GM19372 (cell line): ENCODE data around the gene POC1B.

Source experiments
- ATAC-seq: cut with Tn5 transposase; IDR thresholded peaks from one replicate; pipeline ENCODE4 v1.9.1; 2021; ENCODE audit warnings: mild to moderate bottlenecking, low read depth, moderate library complexity; ENCODE audit not compliant: unreplicated experiment

The POC1B gene

DNA sequence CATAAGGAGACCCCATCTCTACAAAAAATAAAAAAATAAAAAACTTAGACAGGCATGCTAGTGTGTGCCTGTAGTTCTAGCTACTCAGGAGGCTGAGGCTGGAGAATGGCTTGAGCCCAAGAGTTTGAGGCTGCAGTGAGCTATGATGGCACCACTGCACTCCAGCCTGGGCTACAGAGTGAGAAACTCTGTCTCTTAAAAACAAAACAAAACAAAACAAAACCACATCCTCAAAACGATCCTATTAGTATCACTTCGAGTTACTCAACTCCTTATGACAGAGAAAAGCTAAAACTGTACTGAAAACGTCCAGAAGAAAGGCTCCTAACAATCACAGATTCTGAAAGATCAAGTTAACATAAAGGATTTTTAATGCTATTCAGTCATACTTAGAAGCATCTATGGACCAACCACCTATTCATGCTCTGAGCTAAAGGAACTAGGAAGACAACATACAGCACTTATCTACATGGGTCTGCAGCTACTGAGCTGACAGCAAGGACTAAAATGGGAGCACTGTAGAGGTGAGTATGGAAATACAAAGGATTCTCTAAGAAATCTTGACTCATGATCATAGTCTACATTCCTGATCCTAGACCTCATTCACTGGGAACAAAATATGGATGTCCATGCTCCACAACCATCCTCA lies 98.2 kb downstream of the POC1B start:
- peak; percentile 89 for ATAC-seq

DNA sequence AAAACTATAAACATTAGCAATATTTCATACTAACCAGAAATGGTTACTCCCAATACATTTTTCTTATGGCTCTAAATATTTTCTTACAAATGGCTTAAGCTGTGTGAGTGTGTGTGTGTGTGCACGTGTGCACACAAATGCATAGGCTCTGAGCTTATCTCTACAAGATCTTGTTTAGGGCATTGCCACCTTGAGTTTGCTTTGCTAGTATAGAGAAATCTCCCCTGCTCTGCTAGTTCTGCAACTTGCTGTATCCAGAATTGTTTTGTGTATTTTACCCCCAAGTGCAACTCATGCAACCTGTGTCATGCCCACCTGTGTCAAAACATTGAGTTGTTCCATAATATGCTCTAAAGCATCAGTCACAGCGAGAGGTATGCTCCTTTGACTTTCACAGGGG lies 101.0 kb downstream of the POC1B start:
- no peak for ATAC-seq

DNA sequence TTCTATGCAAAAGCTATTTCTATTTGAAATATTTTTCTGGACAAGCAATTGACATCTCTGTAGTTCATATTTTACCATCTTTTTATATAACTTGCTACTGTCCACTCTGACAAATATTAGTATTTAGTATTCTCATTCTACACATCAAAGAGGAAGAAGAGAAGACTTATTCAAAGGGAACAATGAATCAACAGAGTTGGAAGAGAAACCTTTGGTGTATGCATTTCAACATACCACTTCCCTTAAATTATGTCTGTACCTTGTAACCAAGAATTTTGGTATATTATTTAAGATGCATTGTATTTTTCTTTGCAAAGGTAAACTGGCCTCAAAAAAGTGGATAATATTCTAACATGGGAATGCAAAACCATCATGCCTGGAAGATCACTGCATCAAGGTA lies 101.5 kb downstream of the POC1B start:
- no peak for ATAC-seq

DNA sequence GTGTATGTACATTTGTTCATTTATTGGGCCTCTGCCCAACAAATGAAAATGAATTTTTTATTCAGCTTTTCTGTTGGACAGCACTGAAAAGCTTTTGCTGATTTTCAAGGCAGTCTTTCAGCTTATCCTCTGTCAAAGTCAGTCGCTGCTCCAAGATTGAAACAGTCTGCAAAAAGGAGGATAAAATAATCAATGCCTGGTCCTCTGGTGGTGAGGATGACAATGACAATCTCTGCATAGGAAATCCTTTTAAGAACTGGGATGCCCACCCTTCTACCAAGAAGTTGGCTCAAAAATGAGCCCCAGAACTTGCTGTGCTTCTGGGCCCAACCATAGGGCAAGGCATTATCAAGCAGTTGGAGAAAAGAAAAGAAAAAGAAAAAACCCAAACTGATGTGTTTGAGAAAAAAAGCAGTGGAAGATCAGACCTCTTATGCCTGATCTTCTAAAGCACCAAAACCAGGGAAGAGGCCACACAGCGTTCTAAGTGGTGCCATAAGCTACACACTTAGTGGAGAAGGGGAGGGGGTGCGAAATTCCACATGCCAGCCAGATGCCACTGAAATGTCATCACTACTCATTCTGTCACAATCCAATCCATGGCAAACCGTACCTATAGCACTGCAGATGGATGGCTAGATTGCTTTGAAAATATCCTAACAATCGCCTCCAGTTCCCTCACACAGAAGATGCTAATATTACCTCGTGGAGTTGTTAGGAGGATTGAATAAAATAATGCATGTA lies 104.6 kb downstream of the POC1B start:
- no peak for ATAC-seq

DNA sequence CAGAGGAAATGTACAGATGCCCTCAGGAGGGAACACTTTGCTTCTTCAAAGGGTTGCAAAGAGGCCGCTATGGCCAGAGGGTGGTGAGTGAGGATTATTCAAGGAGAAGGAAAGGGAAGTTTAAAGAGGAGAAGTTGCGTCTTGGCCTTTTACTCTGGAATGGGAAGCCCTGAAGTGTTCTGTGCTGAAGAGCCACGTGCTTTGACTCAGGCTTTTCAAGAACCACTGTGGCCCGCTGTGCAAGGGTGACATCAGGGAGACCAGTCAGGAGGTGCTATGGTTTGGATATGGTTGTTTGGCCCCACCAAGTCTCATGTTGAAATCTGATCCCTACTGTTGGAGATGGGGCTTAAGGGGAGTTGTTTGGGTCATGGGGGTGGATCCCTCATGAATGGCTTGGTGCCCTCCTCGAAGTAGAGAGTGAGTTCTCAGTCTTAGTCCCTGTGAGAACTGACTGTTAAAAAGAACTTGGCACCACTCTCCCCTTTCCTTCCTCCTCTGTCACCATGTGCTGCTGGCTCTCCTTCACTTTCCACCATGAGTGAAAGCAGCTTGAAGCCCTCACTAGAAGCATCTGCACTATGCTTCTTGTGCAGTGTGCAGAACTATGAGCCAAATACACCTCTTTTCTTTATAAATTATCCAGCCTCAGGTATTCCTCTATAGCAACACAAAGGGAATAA lies 107.5 kb downstream of the POC1B start:
- no peak for ATAC-seq

DNA sequence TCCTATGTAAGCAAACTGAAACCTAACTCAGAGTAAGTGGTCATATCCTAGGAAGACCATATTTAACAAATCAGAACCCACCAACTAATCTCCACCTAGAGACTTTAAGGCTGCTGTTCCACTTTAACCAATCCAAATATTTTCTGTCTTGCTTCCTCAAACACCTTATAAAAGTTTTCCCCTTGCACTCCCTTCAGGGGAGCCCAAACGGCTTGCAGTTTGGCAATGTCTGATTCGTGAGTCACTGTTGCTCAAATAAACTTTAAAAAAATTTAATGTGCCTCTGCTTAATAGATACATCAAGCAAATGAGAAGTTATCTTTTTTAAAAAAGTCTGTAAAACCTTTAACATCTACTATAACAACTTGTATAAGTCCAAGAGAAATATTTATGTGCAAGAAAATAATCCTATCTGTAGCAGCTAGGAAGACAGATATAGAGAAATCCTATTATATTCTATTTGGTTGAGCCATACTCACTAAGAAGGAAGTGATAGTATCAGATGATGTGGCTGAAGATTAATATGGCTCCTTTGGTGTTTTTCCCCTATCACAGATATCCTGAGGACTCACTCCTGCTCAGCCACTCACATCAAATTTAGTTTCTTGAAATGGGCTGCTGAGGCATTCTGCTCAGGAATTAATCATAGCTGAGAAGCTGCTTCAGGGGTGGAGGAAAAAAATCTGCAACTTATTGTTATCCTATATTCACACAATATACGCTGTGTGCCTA lies 108.4 kb downstream of the POC1B start:
- ATAC-seq: no peak

DNA sequence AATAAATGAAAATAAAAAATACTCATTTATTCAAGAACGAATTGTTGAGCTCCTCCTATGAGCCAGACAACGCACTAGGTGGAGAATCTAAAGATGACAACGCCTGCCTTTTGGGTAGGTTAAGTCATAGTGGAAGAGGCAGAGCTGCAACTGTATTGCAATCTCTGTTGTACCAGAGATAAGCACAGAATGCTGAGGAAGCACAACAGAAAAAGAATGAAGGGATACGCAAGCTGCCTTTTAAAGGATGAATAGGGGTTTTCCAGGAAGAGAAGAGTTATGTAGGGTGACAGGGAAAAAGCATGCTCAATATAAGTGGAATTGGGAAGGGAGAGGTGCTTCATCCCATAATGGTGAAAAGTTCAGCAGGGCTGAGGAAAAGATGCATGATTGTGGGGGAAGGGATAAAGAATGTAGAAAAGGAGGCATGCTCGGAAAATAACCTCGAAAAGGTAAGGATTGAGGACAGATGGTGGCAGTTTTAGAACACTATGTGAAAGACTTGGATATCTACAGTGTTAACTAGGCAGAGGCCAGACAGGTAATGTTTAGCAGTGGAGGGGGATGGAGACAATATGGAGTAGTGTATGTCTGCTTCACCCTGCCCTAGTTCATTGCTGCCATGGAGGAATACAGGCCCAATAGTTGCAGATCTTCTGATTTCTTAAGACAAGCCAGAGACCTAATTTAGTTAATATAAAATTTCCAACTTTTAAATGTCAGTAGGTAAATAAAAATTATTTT lies 109.6 kb downstream of the POC1B start:
- ATAC-seq: no peak

DNA sequence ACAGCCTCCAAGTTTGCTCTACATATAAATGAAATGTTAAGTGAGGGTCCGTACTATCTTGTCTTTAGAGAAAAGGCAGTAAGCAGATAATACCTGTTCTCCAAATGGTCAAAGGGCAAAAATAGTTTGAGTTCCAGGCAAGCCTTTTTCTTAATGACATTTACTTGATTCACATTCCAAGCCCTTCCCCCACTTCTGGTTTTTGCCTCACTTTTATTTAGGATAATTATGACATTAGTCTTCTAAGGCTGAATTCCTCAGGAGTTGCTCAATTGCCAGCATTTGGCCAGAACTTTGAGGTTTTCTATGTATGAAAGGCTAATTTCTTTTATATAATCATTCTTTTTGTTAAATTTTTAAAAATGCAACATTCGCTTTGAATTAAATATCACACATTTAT lies 111.0 kb downstream of the POC1B start:
- ATAC-seq: no peak

DNA sequence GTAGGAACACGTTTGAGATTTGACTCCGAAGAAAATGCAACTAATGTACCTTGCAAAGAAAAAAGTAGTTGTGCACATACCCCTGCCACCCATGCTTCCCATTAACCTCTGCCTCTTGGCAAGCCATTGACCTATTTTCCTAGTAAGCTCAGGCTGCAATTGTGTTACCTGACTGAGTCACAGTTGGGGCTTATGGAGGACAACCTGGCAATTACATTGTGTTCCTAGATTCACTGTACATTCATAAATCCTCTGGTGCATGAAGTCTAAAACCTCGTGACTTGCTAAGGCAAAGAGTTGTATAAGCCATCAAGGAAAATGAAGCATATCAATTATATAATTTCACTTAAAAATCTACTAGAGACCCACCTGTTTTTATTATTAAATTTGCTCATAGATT lies 111.5 kb downstream of the POC1B start:
- ATAC-seq: no peak

DNA sequence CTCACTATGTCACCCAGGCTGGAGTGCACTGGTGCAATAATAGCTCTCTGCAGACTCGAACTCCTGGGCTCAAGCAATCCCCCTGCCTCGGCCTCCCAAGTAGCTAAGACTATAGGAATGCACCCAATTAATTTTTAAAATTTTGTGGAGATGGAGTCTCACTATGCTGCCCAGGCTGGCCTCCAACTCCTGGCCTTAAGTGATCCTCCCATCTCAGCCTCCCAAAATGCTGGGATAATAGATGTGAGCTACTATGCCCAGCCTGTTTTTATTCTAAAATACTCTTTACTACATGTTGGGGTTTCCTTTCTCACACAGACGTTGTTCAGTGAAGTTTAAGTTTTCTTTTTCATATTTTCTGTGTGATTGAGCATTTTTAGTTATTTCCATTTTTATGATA lies 112.6 kb downstream of the POC1B start:
- ATAC-seq: no peak

DNA sequence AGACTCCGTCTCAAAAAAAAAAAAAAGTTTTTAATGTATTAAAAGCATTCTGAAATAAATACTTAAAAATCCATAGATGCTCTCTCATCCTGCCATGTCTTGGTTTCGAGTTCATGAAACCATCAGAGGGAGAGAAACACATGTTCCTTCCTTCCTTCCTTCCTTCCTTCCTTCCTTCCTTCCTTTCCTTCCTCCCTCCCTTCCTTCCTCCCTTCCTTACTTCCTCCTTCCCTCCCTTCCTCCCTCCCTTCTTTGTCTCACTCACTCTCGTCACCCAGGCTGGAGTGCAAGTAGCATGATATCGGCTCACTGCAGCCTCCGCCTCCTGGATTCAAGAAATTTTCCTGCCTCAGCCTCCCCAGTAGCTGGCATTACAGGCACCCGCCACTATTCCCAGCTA lies 113.2 kb downstream of the POC1B start:
- no peak for ATAC-seq

DNA sequence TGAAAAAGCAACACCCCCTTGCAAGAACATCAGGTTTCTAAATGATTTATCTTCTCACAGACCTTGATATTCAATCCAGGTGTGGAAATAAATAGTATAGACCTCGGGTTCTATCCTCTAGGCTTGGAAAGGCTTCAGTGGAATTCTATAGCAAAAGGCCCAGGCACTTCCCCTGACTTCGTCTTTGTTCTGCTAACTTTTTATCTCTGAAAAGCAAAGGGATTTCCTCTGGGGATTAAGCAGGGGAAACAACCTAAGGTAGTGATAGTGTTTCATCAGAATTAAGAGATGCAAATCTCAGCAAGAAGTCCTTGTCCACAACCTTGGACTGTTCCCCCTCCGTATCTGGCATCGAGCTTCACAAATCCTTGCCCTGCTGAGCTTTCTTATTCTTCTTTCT lies 114.0 kb downstream of the POC1B start:
- ATAC-seq: no peak

DNA sequence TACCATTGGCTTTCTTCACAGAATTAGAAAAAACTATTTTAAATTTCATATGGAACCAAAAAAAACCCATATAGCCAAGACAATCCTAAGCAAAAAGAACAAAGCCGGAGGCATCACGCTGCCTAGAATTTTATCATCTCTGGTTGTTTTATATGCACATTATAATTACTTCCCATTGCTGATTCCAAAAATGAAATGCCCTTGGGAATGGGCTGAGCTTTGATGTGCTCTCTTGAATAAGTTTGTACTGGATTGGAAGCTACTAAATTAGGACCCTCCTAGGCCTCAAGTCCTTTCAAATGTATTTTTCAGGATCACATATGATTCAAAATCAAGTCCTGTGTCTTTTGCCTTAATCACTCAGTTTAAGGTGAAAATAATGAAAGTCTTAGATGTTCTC lies 114.6 kb downstream of the POC1B start:
- no peak for ATAC-seq

DNA sequence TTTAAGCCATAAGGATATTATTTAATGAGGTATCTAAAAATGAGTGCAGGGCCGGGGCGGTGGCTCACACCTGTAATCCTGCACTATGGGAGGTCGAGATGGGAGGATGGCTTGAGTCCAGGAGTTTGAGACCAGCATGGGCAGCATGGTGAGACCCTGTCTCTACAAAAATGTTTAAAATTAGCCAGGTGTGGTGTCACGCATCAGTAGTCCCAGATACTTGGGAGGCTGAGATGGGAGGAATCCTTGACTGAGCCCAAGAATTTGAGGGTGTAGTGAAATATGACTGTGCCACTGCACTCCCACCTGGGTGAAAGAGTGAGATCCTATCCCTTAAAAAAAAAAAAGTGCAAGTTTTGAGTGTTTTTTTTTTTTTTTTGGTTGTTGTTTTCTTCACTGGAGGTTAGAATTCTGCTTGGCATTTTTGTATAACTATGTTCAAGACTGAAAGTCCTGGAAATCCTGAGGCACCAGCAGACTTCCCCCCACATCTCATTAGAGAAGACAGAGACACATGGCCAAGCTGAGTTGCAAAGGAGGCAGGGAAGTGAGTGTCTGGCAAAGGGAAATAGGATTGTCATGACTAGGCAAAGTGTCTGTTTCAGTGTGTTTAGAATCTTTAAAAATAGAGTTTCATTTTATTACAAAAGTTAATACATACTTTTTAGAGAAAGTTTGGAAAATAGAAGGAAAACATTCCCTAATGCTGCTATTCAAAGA lies 120.1 kb downstream of the POC1B start:
- no peak for ATAC-seq

DNA sequence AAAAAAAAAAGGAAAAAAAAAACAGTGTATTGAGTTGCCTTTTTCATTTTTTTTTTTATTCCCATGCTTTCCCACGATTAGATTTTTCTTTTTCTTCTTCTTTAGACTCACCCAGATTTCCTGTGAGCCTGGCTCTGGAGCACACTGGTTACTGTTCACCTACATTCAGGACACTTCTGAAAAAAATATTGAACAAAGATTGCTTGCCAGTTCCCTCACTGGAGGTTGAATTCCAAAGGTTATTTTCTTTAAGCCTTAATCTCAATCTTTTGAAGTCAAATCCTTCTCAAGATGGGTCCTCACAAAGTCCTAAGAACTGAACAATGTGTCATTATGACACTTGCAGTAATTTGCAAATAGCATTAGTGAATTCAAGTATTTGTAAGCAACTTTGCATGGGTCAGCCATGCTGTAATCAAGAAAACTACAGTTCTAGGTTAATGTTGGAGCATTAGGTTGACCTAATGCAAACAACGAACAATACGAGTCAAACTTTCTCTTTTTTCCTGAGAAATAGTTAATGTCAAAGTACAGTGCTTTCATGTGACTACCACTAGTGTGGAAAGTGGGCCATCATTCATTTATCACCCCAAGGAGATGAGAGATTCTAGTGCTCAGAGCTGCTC lies 124.3 kb downstream of the POC1B start:
- ATAC-seq: no peak

DNA sequence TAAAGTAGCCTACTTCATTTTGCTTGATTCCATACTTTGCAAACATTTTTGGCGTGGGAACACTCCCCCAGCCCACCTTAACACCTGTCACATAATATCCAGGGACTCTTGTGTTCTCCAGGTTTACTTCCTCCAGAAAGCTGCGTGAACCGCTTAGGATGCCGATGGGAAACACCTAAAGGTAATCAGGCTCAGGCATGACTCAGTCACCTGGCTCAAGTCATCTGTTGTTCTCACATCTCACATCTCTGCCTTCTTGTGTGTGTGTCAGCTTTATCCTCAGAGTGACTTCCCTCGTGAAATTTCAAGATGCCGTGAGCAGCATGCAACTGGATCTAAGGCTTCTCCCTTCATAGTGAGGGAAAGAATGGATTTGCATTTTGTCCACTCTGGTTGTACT lies 125.4 kb downstream of the POC1B start:
- no peak for ATAC-seq

DNA sequence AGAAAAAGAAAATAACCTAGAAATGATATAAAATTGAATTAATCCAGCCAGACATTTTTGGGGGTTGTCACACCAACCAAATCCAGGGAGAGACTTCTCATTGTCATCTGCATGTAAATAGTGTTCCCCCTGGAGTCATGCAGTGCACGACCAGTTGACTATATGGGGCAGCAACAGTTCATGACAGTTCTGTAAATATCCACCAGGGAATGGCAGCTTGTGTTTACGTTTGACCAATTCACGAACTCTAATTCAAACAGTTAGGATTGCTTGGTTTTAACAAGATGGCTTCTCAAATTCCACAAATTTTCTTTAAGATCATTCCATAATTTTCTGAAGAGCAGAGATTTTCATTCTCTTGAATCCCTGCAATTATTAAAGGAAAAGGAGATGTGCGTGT lies 130.1 kb downstream of the POC1B start:
- no peak for ATAC-seq

DNA sequence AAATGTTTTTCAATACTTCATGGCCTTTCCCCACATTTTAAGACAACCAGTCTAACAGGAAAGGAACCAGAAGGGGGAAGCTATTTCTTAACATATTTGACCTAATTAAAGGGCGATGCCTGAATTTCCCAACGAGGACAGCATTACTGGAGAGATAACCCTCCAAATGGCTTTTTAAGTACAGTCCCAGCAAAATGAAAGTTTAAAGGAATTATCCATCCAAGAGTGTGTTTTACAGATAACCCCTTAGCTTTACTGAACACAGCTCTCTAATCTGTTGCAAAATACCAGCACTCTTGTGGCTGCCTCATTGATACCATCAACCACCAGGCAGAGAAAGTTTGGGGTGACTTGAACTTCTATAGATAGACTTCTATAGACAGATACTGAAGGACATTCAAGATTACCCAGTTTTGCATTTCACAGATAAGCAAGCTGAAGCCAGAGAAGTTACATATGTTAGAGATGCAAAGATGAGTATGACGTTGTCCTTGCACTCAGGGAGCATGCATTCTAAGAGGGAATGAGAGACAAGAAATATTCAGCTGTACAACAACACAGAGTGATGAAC lies 132.2 kb downstream of the POC1B start:
- no peak for ATAC-seq

DNA sequence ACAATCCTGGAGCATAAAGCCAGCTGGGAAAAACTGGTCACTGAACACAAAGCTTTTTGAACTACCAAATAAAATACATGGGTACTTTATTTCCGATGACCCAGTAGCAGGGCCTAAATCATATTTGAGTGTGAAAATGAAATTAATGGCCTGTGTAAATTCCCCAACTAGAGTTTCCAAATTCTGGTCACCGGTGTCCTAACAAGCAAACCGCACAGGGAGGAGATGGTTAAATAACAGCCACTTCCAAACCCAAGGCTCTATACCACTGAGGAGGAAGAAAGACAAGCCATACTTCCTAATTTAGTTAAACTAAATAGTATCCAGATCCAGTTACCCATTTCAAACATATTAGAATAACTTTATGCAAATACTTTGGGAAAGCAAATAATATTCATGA lies 133.5 kb downstream of the POC1B start:
- no peak for ATAC-seq
